ENCODE measurements around the gene AURKAIP1. TPM values are rescaled to one million over a fixed set of nuclear protein-coding genes. Genes with fewer than 3 reads are reported as not detected.

The AURKAIP1 gene
- total and polyA plus RNA-seq, 9 of the 15 experiments (the other 6 are each of a cell fraction or from before 2014, with no cell fraction given) = 7.8 to 478 (median 92.0) TPM

GRCh38 chr1:1422465-1423244 lies 47.6 kb upstream of the AURKAIP1 start (continued):
- TF ChIP-seq MYBL2 (IDR thresholded peaks at IDR 0.05; ENCODE audit: low read depth) = no peak
- TF ChIP-seq MYBL2 (CRISPR knock-in tag; IDR thresholded peaks at IDR 0.05; ENCODE audit: borderline replicate concordance) = no peak
- TF ChIP-seq HMG20A (CRISPR knock-in tag; conservative IDR thresholded peaks at IDR 0.05) = no peak
- TF ChIP-seq RBM22 (IDR thresholded peaks at IDR 0.05; ENCODE audit: low read depth, low read length, poor library complexity, severe bottlenecking) = no peak
- TF ChIP-seq KLF16 (IDR thresholded peaks at IDR 0.05) = no peak
- TF ChIP-seq ZNF140 (CRISPR knock-in tag; IDR thresholded peaks at IDR 0.05) = no peak
- TF ChIP-seq SMAD3 (CRISPR knock-in tag; conservative IDR thresholded peaks at IDR 0.05) = peak; percentile 90; the same call in 1 of the 2 replicates
- no peak for TF ChIP-seq SMARCA5 (IDR thresholded peaks at IDR 0.05)
- peak; percentile 69 for TF ChIP-seq CXXC5 (CRISPR knock-in tag; IDR thresholded peaks at IDR 0.05)
- no peak for TF ChIP-seq STAT5B (CRISPR knock-in tag; IDR thresholded peaks at IDR 0.05)
- TF ChIP-seq CCNT2 (IDR thresholded peaks at IDR 0.05; ENCODE audit: borderline replicate concordance, extremely low read depth, insufficient read length, low read depth, low read length) = no peak
- TF ChIP-seq ZNF76 (CRISPR knock-in tag; IDR thresholded peaks at IDR 0.05; ENCODE audit: borderline replicate concordance) = peak; percentile 91
- TF ChIP-seq NR0B1 (IDR thresholded peaks at IDR 0.05; ENCODE audit: partially characterized antibody) = no peak
- TF ChIP-seq ZNF830 (CRISPR knock-in tag; IDR thresholded peaks at IDR 0.05) = no peak
- TF ChIP-seq POLR3A (IDR thresholded peaks at IDR 0.05; ENCODE audit: borderline replicate concordance, extremely low read depth, insufficient read depth, insufficient read length) = no peak
- no peak for TF ChIP-seq SNAPC5 (CRISPR knock-in tag; IDR thresholded peaks at IDR 0.05)
- no peak for TF ChIP-seq MEIS2 (IDR thresholded peaks at IDR 0.05; ENCODE audit: partially characterized antibody)
- no peak for TF ChIP-seq JUN (IDR thresholded peaks at IDR 0.05; ENCODE audit: borderline replicate concordance, low read depth, low read length)
- TF ChIP-seq JUN (CRISPR knock-in tag; IDR thresholded peaks at IDR 0.05; ENCODE audit: borderline replicate concordance) = no peak
- TF ChIP-seq MBD2 (IDR thresholded peaks at IDR 0.05; ENCODE audit: borderline replicate concordance, low read depth) = no peak

Measured in K562 (cell line).